Activated T-helper 1 cell treated with Interleukin-2 at 50 U/mL for 16 hours (primary cell): Measurements from ENCODE around the gene ZNF467.

Experiments
- DNase-seq: peaks from one replicate; pipeline ENCODE4 v3.0.0-alpha.2; 2020; ENCODE audit warnings: low read depth

The ZNF467 gene

DNA sequence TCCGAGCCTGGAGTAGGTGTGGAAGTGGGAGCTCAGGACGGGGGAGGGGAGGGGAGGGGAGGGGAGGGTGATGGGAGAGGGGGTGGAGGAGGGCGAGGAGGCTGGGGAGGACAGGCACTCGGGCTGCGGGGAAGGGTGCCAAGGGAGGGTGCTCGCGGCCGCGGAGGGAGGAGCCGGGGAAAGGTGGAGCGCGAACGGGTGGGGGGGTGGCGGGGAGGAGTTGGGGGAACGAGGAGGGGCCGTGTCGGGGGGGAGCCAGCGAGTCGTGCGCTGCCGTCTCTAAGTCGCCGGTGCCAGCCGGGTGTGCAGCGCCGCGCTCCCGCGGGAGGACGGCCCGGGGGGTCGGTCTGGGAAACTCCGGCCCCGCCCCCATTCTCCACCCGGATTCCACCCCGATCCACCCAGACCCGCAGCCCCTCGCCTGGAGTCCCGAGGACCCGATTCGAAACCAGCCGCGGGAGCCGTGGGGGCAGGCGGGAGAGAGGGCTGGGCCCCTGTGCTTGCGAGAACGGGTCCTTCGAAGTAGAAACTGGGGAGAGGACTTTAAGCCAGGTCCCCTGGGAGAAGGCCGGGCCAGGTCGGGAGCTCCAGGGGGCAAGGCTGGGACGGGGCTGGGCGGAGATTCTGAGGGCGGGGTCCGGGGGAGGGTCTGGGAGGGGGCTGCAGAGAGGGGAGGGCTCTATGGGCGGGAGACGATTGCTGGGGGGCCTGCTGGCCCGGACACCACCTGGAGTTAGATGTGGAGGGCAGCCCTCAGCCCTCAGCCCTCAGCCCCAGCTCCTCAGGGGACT is at the start of gene ZNF467:
TSS of gene ZNF467 (minus strand) at position 143 of the 791 bp plus-strand sequence. CDS start 2,556 bp downstream, outside the sequence.
- DNase-seq: peak; percentile 36

DNA sequence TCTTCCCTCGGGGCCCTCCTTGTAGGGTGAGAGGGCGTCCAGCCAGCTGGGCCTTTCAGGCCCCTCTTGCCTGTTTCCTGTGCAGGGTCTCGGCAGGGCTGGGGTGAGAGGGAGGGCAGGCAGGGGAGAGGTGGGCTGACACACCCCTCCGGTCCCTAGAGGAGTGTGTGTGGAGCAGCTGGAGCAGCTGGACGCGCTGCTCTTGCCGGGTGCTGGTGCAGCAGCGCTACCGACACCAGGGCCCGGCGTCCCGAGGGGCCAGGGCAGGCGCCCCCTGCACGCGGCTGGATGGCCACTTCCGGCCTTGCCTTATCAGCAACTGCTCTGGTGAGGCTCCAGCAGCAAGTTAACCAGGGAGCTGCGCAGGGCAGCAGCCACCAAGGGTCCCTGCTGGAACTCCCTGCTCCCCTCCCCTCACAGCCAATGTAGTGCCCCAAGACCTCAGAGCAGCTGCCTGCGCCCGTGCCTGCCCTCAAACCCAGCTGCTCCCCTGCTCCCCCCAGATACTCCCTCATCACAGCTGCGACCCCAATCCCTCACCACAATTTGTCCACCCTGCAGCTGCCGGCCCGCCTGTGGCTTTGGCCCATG is 49.1 kb upstream of the ZNF467 start:
- DNase-seq: no peak

DNA sequence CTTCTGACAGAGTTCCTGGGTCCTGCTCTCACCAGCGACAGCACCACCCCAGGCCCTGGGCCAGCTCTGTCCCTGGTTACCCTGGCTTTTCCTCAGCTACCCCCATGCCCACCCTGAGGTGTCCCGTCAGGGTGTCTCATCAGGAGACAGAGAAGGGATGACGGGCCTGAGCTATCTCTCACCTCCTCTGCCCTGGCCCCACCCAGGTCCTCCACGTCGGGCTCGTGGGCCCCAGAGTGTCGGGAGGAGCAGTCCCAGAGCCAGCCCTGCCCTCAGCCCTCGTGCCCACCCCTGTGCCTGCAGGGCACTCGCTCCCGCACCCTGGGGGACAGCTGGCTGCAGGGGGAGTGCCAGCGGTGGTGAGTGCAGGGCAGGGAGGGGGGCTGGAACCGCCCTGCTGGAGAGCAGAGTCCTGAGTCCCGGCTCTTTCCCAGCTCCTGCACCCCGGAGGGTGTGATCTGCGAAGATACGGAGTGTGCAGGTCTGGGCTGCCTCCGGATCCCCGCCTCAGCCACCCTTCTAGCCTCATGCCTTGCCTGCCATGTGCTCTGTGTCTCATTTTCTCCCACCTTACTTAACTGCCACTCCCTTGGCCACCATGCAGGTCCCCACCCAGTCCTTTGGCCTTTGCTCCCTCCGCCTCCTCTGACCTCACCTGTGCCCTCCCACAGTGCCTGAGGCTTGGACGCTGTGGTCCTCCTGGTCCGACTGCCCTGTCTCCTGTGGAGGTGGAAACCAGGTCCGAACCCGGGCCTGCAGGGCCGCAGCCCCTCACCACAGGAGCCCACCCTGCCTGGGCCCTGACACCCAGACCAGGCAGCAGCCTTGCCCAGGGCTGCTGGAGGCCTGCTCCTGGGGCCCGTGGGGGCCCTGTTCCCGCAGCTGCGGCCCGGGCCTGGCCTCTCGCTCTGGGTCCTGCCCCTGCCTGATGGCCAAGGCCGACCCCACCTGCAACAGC is 48.1 kb upstream of the ZNF467 start:
- DNase-seq: no peak

DNA sequence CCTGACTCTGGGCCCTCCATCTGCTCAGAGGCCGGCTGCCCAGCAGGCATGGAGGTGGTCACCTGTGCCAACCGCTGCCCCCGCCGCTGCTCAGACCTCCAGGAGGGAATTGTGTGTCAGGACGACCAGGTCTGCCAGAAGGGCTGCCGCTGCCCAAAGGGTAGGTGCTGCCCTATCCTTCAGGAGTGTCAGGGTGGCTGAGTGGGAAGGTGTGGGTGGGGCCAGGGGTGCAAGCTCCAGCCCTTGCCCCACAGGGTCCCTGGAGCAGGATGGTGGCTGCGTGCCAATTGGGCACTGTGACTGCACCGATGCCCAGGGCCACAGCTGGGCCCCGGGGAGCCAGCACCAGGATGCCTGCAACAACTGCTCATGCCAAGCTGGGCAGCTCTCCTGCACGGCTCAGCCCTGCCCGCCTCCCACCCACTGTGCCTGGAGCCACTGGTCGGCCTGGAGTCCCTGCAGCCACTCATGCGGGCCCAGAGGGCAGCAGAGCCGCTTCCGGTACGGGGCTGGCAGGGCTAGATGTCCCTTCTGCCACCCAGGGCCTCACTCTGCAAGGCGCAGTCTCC is 47.3 kb upstream of the ZNF467 start:
- no peak for DNase-seq

DNA sequence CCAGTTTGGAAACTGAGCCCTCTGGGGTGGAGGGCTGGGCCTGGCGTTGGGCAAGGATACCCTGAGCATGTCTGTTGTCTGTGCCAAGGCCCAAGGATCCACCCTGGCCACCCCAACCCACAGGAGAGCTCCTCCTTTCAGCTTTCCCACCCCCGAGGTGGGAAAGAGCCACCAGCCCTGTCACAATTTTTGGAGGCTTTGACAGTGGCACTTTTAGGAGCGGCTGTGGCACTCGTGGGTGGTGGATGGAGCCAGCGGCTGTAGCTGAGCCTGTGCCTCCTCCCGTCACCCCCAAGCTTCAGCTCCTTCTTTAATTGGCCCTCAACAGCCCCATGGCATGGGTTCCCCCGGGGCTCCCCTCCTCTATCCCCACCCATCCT is 46.6 kb upstream of the ZNF467 start:
- DNase-seq: no peak

- no peak for DNase-seq
These were observed 46.0 kb upstream of the ZNF467 start for GRCh38 chr7:149819141-149819960.

DNA sequence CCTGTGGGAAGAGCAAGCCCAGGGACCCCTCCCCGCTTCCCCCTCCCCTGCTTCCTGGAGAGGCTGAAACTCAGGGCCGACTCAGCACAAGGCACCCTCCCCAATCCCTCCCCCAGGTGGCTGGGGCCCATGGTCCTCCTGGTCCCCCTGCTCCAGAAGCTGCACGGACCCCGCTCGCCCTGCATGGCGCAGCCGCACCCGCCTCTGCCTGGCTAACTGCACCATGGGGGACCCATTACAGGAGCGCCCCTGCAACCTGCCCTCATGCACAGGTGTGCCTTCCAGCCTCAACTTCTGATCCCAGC is 45.1 kb upstream of the ZNF467 start:
- no peak for DNase-seq

GRCh38 chr7:149817836-149818535 is 44.6 kb upstream of the ZNF467 start:
- DNase-seq: no peak

DNA sequence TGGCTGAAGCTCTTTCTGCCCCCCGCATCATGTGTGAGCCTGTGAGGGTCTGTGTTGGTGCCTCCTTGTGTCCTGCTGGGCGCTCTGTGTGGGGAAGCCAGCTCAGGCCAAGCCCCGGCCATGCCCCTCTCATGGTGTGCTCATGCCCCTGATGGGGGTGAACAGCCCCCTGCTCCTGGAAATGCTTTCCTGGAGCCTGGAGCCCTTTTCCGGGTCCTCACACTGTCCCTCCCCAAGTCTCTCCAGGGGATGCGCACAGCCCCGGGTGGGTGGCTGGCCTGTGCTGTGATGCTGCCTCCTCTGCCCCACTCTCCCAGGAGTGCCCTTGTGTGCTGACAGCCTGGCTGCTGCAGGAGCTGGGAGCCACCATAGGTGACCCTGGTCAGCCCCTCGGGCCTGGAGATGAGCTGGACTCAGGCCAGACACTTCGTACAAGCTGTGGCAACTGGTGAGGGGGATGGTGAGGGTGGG is 43.9 kb upstream of the ZNF467 start:
- DNase-seq: no peak

- DNase-seq: no peak
These were observed 43.4 kb upstream of the ZNF467 start for GRCh38 chr7:149816794-149817193.

GRCh38 chr7:149816267-149816751 is 42.9 kb upstream of the ZNF467 start:
- DNase-seq: no peak

DNA sequence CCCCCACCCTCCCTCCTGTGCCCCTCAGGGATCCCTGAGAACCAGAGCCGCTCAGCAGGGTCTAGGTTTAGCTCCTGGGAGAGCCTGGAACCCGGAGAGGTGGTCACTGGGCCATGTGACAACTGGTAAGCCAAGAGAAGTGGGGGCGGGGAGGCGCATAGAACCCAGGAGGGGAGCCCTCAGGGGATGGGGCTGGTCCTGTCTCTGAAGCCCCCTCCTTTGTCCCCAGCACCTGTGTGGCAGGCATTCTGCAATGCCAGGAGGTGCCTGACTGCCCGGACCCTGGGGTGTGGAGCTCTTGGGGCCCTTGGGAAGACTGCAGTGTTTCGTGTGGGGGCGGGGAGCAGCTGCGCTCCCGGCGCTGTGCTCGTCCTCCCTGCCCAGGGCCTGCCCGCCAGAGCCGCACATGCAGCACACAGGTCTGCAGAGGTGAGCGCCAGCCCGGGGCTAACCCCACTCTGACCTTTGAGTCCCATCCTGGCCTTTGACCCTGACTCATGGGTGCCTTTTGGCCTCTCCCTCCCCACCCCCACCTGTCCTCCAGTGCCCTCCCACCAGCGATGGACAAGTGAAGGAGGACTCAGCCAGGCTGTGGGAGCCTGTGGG is 42.4 kb upstream of the ZNF467 start:
- DNase-seq: no peak

DNA sequence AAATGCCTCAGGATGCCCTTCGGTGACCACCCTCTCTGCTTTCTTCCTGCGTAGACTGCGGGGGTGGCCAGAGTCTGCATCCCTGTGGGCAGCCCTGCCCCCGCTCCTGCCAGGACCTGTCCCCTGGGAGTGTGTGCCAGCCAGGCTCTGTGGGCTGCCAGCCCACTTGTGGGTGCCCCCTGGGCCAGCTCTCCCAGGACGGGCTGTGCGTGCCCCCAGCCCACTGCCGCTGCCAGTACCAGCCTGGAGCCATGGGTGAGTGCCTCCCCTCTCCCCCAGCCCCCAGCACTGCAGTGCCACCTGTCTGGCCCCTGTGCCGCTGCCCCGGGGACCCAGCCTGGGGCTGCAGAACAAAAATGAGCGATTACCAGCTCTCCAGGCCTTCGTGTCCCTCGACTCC is 41.7 kb upstream of the ZNF467 start:
- no peak for DNase-seq

- DNase-seq: no peak
These were observed 41.1 kb upstream of the ZNF467 start for GRCh38 chr7:149814494-149814893.

DNA sequence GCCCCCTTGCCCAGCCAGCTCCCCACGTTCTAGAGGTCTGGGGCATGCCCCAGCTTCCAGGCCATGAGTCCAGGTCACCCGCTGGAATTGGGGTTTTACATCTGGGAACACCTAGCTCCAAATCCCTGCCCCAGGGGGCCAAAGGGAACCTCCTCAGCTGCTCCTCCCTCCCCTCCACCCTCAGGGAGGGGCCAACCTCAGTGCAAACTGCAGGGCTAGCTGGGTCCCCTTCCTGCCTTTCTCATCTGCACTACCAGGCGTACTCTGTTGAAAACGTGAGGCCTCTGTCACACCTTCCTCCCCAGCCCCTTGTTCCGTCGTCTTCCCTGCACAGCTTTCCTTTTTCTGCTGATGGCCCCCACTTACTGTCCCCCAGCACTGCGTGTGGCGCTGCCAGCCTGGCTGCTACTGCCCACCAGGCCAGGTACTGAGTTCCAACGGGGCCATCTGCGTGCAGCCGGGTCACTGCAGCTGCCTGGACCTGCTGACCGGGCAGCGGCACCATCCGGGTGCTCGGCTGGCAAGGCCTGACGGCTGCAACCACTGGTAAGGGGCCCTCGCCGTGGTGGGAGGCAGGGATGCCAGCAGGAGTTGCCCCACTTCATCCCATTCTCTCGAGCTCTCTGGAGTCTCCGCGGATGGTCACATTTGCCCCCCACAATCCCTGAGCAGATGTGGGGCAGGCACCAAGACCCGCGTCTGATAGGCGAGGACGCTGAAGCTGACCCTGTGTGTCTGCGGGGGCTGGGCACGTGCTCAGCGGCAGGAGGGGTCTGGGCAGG is 40.1 kb upstream of the ZNF467 start:
- no peak for DNase-seq

DNA sequence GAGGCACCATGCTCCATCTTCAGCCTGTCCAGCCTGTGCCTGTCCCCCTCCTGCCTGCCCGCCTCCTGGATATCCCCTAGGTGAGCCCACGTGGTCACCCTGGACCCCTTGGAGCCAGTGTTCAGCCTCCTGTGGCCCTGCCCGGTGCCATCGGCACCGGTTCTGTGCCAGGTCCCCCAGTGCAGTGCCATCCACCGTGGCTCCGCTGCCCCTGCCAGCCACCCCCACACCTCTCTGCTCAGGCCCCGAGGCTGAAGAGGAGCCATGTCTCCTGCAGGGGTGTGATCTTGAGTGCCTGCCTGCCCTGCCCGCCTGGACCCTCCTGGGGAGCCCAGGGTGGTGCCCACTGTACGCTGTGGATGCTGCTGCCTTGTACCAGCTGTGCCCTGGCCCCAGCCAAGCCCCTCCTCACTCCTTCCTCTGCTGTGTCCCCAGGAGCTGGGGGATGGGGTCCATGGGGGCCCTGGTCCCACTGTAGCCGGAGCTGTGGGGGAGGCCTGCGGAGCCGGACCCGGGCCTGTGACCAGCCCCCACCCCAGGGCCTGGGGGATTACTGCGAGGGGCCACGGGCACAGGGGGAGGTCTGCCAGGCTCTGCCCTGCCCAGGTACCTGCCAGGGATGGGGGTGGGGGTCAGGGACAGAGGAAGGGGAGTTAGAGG is 38.6 kb upstream of the ZNF467 start:
- no peak for DNase-seq

DNA sequence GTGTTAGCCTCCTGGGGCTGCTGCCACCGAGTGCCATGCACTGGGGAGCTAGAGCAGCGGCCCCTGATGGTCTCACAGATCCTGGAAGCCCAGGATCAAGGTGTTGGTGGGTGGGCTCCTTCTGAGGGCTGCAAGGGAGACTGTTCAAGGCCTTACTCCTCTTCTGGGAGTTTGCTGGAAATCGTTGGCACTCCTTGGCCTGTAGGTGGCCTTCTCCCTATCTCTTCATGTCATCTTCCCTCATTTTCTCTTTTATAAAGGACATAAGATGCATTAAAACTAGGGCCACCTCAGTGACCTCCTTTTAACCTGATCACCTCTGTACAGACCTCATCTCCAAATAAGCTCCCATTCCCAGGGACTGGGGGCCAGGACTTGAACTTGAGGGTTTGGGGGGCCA is 37.8 kb upstream of the ZNF467 start:
- DNase-seq: no peak

GRCh38 chr7:149809215-149809614 is 35.8 kb upstream of the ZNF467 start:
- no peak for DNase-seq

GRCh38 chr7:149808311-149808710 is 34.9 kb upstream of the ZNF467 start:
- DNase-seq: no peak
